Spleen (tissue), 11 donors: ENCODE data around the gene AP3B1. TPM values are rescaled to one million over a fixed set of nuclear protein-coding genes. Genes with fewer than 3 reads are reported as not detected.
A peak's percentile ranks its signal among the peaks of the same experiment; 100 is the strongest.
"Not testable (repeated sequence)": the region's sequence is repeated elsewhere in the genome, so short reads cannot be mapped to it uniquely, and the experiment has no call there.

Source experiments
- DNase-seq: peaks from one replicate; pipeline ENCODE4 v3.0.0-alpha.2; 2020
- H3K27ac ChIP-seq, 8 donors: fragments of 200-600 bp; sonication (generic) in 7 of 8; 1 replicate in 4 of 8; 2 replicates in 4 of 8; pipeline versions ENCODE4 v1.5.0 to v1.8.0; 2016 to 2021; ENCODE audit warnings: inconsistent platforms in 4 of 8, mild to moderate bottlenecking in 4 of 8, moderate library complexity in 1 of 8
- H3K27me3 ChIP-seq, 7 donors: fragments of 200-600 bp; sonication (generic) in 6 of 7; replicated peaks in 1 of 7; 1 replicate in 4 of 7; 2 replicates in 3 of 7; pipeline versions ENCODE4 v1.5.0 to v1.8.0; 2016 to 2021; ENCODE audit warnings: inconsistent platforms in 3 of 7, mild to moderate bottlenecking in 1 of 7
- H3K36me3 ChIP-seq, 6 donors: fragments of 200-600 bp; sonication (generic) in 5 of 6; 1 replicate in 4 of 6; 2 replicates in 2 of 6; pipeline versions ENCODE4 v1.5.0 to v1.8.0; 2016 to 2021; ENCODE audit warnings: inconsistent platforms in 2 of 6
- H3K4me1 ChIP-seq, 6 donors: fragments of 200-600 bp; sonication (generic) in 5 of 6; 1 replicate in 3 of 6; 2 replicates in 3 of 6; pipeline versions ENCODE4 v1.5.0 to v1.8.0; 2016 to 2021; ENCODE audit warnings: inconsistent platforms in 3 of 6
- H3K4me3 ChIP-seq, 8 donors: fragments of 200-600 bp; sonication (generic) in 7 of 8; 1 replicate in 4 of 8; 2 replicates in 4 of 8; pipeline versions ENCODE4 v1.5.0 to v1.8.0; 2016 to 2021; ENCODE audit warnings: inconsistent platforms in 4 of 8, mild to moderate bottlenecking in 4 of 8, moderate library complexity in 2 of 8
- H3K9me3 ChIP-seq, 8 donors: fragments of 200-600 bp; sonication (generic) in 7 of 8; 1 replicate in 4 of 8; 2 replicates in 4 of 8; pipeline versions ENCODE4 v1.5.0 to v1.8.0; 2016 to 2021; ENCODE audit warnings: inconsistent platforms in 4 of 8
- POLR2A ChIP-seq, 3 donors: fragments of 450-650 bp; IDR thresholded peaks; one replicate each; pipeline ENCODE4 v1.5.1; 2017; ENCODE audit warnings: antibody characterized with exemption in 3 of 3, mild to moderate bottlenecking in 1 of 3
- POLR2AphosphoS5 ChIP-seq, 3 donors: sonication (generic); formaldehyde crosslinking; IDR thresholded peaks; one replicate each; pipeline ENCODE4 v1.5.1; 2017; ENCODE audit warnings: antibody characterized with exemption in 3 of 3
- WGBS, 5 donors: extraction: QIAGEN DNeasy Blood & Tissue Kit in 3 of 5; methylation state at CpG; one replicate each; pipeline versions ENCODE4 v1.1.5 to v1.1.7; 2013 to 2018; 5-methylcytosine and 5-hydroxymethylcytosine counted together
- intact Hi-C: fragments of 100-400 bp; cut with DNase I; formaldehyde crosslinking; loops from one replicate; pipeline ENCODE4 v1.15.0; 2023; ENCODE audit warnings: low total_unique reads
- polyA plus RNA-seq, 3 donors: library from polyadenylated mRNA; stranded (reverse); fragments of 200-250 nt; gene quantifications; one replicate each; pipeline ENCODE4 v1.2.1, GENCODE V29; 2013
- total RNA-seq, 7 donors: library from RNA; depleted of rRNA in 3 of 7; stranded (reverse); fragments of >200 nt in 3 of 7; fragmentation: NEBNext Ultra II Directional in 4 of 7; extraction: Animal tissue kit (Norgen Biotek cat#: 25700) in 4 of 7; gene quantifications; one replicate each; pipeline versions ENCODE4 v1.1.0 to v1.2.1, GENCODE V29; 2016 to 2021
- TF ChIP-seq, protein P1 (sequence below), 11 experiments: fragments of 200-600 bp in 7 of 11; fragments of 450-650 bp in 4 of 11; sonication (generic) in 4 of 11; IDR thresholded peaks in 8 of 11; conservative IDR thresholded peaks in 3 of 11; 1 replicate in 7 of 11; 2 replicates in 4 of 11; pipeline versions ENCODE4 v1.4.0 to v1.8.0; 2016 to 2021; ENCODE audit warnings: antibody characterized with exemption in 11 of 11, inconsistent platforms in 4 of 11, mild to moderate bottlenecking in 1 of 11
- donor health status: healthy with polysubstance abuse.
- donor health status: DM: no; HTN: no; CAD: no; lungs with moderate emphysema.
- donor health status: DM: no; HTN: no; CAD: no.
- donor health status: Bipolar disorder and iron deficiency.
- donor health status: healthy.
- donor health status: DM: no; HTN: no; CAD: no.
- donor health status: DM: yes; HTN: yes; CAD: no.

AP3B1 gene
- total and polyA plus RNA-seq, 10 donors: 27.9 to 76.2 (median 48.2) TPM

DNA sequence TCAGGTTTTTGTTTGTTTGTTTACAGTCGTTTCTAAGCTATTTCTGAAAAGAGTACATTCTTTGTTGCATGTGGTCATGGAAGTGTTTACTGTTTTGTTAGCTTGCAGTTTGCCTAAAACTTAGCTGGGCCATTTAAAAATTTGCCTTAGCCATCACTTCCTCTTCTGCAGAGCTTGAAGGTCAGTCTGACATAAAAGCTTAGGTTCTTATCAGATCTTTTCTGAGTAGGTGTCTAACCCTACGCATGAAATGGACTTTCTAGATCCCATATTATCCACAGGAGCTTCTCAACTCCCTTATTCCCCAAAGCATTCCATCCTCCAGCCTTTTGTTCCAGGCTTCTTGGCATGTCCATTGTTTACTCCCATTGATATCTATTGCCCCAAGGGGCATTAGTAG, 90.3 kb downstream of the AP3B1 start:
- TF ChIP-seq, protein P1, sequence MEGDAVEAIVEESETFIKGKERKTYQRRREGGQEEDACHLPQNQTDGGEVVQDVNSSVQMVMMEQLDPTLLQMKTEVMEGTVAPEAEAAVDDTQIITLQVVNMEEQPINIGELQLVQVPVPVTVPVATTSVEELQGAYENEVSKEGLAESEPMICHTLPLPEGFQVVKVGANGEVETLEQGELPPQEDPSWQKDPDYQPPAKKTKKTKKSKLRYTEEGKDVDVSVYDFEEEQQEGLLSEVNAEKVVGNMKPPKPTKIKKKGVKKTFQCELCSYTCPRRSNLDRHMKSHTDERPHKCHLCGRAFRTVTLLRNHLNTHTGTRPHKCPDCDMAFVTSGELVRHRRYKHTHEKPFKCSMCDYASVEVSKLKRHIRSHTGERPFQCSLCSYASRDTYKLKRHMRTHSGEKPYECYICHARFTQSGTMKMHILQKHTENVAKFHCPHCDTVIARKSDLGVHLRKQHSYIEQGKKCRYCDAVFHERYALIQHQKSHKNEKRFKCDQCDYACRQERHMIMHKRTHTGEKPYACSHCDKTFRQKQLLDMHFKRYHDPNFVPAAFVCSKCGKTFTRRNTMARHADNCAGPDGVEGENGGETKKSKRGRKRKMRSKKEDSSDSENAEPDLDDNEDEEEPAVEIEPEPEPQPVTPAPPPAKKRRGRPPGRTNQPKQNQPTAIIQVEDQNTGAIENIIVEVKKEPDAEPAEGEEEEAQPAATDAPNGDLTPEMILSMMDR (IDR thresholded peaks at IDR 0.05 in 8 of 11, conservative IDR thresholded peaks at IDR 0.05 in 3 of 11): no peak
- TF ChIP-seq POLR2A (IDR thresholded peaks at IDR 0.05): no peak
- no peak for TF ChIP-seq POLR2AphosphoS5 (IDR thresholded peaks at IDR 0.05)
- no peak overlapping the region for H3K4me3 ChIP-seq
- peak overlapping the region in 2 of 8 donors; percentile 1 to 16 for H3K27ac ChIP-seq
- H3K4me1 ChIP-seq: no peaks in the 10 kb centered on the region
- H3K27me3 ChIP-seq: no peaks in the 10 kb centered on the region
- H3K9me3 ChIP-seq: peaks cover 0 to 6% (median 0%) of the 10 kb centered on the region in 8 donors
- WGBS, 5 donors: 81 to 86% (median 85%) methylated on average over 2 of the region's 2 CpGs
- intact Hi-C loops: no loop called here
- DNase-seq: no peak
- H3K36me3 ChIP-seq: peaks cover 0 to 63% (median 18%) of the 10 kb centered on the region in 6 donors

DNA sequence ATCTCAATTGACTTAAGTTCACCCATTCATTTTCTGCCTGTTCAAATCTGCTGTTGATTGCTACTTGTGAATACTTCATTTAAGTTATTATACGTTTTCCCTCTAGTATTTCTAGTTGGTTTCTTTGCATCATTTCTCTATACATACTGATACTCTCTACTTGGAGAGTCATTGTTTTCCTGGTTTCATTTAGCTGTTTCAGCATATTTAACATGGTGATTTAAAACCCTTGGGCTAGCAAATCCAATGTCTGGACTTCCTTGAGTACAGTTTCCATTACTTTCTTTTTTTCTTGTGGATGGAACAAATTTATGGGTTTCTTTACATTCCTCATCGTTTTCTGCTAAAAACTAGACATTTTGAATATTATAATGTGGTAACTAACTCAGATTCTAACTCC, 90.7 kb downstream of the AP3B1 start:
- intact Hi-C loops: no loop called here
- H3K36me3 ChIP-seq: peaks cover 0 to 67% (median 18%) of the 10 kb centered on the region in 6 donors
- H3K4me3 ChIP-seq: no peak overlapping the region
- H3K4me1 ChIP-seq: no peaks in the 10 kb centered on the region
- DNase-seq: no peak
- H3K27ac ChIP-seq: no peak overlapping the region
- 93 to 97% (median 96%) methylated on average over 2 of the region's 2 CpGs for WGBS, 5 donors
- no peak for TF ChIP-seq POLR2AphosphoS5 (IDR thresholded peaks at IDR 0.05)
- TF ChIP-seq, protein P1 (IDR thresholded peaks at IDR 0.05 in 8 of 11, conservative IDR thresholded peaks at IDR 0.05 in 3 of 11): no peak
- TF ChIP-seq POLR2A (IDR thresholded peaks at IDR 0.05): no peak
- H3K9me3 ChIP-seq: peaks cover 0 to 6% (median 0%) of the 10 kb centered on the region in 8 donors
- H3K27me3 ChIP-seq: no peaks in the 10 kb centered on the region

DNA sequence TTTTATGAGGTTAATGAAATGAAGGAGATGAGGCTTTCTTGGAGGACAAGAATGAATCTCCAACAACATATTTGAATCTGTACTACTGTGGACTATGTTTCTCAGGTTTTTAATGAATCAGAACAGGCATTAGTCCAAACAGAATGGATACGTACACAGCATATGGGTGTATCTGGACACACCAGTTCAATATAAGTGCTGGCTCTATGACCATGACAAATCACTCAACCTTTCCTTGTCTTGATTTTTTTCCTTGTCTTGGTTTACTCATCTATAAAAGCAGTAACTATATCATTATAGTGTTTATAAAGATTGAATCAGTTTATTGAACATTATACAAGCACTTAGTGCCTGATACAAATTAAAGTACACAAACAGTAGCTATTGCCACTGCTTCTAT, 104.1 kb downstream of the AP3B1 start:
- DNase-seq: no peak
- H3K9me3 ChIP-seq: peaks cover 0 to 15% (median 13%) of the 10 kb centered on the region in 8 donors
- H3K27me3 ChIP-seq: no peaks in the 10 kb centered on the region
- intact Hi-C loops: no loop called here
- TF ChIP-seq, protein P1 (IDR thresholded peaks at IDR 0.05 in 8 of 11, conservative IDR thresholded peaks at IDR 0.05 in 3 of 11): no peak
- TF ChIP-seq POLR2AphosphoS5 (IDR thresholded peaks at IDR 0.05) (no peak), POLR2A (IDR thresholded peaks at IDR 0.05) (no peak)
- H3K4me3 ChIP-seq: no peak overlapping the region
- no peak overlapping the region for H3K27ac ChIP-seq
- peaks cover 0 to 23% (median 2%) of the 10 kb centered on the region in 6 donors for H3K36me3 ChIP-seq
- 91 to 100% (median 98%) methylated on average over 1 of the region's 1 CpG for WGBS, 5 donors
- H3K4me1 ChIP-seq: no peaks in the 10 kb centered on the region

DNA sequence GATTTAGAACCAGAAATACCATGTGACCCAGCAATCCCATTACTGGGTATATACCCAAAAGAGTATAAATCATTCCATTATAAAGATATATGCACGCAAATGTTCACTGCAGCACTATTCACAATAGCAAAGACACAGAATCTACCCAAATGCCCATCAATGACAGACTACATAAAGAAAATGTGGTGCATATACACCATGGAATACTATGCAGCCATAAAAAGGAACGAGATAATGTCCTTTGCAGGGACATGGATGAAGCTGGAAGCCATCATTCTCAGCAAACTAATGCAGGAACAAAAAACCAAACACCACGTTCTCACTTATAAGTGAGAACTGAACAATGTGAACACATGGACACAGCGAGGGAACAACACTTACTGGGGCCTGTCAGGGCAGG, 105.8 kb downstream of the AP3B1 start:
- DNase-seq, intact Hi-C loops, H3K27ac ChIP-seq, H3K27me3 ChIP-seq, H3K4me3 ChIP-seq, H3K4me1 ChIP-seq: not testable (repeated sequence)
- WGBS, 5 donors: 95 to 99% (median 98%) methylated on average over 4 of the region's 4 CpGs
- peaks cover 0 to 18% (median 2%) of the 10 kb centered on the region in 6 donors for H3K36me3 ChIP-seq
- H3K9me3 ChIP-seq: peaks cover 0 to 15% (median 13%) of the 10 kb centered on the region in 8 donors

DNA sequence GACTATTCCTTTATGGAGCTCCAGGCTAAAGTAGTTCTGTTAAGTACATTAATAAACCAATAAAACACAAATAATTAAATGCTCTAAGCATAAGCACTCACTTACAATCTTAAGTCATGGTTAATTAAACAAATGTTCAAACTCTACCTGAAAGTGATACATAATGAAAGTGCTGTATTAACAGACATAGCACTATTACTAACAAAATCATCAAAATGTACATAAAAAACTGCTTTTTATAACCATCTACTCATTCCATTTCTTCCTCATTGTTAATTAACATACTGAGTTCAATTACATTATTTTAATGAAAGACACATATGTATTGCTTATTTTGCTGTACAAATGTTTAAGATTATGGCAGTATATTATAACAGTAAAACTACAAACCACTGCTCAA, 107.3 kb downstream of the AP3B1 start:
- Histone ChIP-seq H3K27me3 (no peaks in the 10 kb centered on the region), H3K36me3 (peaks cover 0 to 24% (median 2%) of the 10 kb centered on the region in 6 donors), H3K4me3 (no peak overlapping the region), H3K9me3 (peaks cover 0 to 15% (median 13%) of the 10 kb centered on the region in 8 donors), H3K4me1 (no peaks in the 10 kb centered on the region), H3K27ac (no peak overlapping the region)
- TF ChIP-seq POLR2AphosphoS5 (IDR thresholded peaks at IDR 0.05) (no peak), POLR2A (IDR thresholded peaks at IDR 0.05) (no peak)
- TF ChIP-seq, protein P1 (IDR thresholded peaks at IDR 0.05 in 8 of 11, conservative IDR thresholded peaks at IDR 0.05 in 3 of 11): no peak
- DNase-seq: no peak
- intact Hi-C loops: no loop called here
